ENCODE results near the gene PDCL3. TPM values are rescaled to one million over a fixed set of nuclear protein-coding genes. Genes with fewer than 3 reads are reported as not detected.
A peak's percentile ranks its signal among the peaks of the same experiment; 100 is the strongest.

The PDCL3 gene
- polyA plus RNA-seq, 1 experiment = 10.9 TPM

DNA sequence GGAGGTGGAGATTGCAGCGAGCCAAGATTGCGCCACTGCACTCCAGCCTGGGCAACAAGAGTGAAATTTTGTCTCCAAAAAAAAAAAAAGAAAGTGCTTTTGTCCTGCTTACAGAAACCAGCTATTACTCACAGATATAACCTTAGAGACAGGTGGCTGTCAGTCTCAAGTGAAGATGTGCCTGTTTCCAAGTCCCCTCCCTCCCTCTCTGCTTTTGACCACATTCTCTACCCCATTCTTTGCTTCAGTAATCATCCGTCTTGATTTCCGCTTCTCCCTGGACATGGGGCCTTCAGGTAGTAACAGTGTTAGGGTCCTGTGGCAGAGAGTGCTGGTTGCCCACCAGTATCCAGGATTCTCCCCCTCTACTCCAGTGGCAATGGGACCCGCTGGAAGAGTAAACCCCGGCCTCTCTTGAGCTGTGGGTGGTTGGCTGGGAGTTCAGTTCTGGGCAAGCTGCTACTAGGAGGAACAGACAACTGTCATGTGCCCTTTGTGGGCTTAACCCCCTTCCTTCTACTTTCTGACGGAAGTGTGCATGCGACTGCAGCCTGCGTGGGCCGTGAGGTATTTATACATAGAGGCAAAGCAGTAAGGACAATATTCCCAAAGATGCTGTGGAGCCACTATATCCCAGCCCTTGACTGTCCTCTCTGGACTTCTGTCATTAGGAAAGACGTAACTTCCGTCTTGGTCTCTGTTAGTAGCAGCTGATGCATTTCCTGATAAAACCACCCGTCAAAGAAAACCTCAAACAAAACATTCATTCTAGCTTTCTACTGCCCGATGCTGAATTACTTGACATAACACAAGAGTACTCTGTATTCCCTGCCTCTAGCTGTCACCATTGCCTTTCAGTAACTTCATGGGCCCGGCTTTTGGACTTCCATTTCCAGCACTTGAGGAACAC lies 17.8 kb downstream of the PDCL3 start:
- peaks cover 2% of the 10 kb centered on the region for H3K27me3 ChIP-seq (ENCODE audit: control insufficient read depth, insufficient read depth, low read length)
- H3K36me3 ChIP-seq (ENCODE audit: control insufficient read depth, insufficient read depth, low read length) = no peaks in the 10 kb centered on the region; the same call in 1 of the 2 replicates
- DNase-seq (ENCODE audit: low read depth) = no peak
- ChIA-PET CTCF (interaction anchor here (0.6 to 1.4 kb wide), 3 partner anchors 13 to 319 kb away, joined by 3 read pairs; no protein-coding TSS in a partner anchor), POLR2A (no interaction called here)
- no peak overlapping the region for H3K4me3 ChIP-seq (ENCODE audit: low read depth, low read length)
- TF ChIP-seq, protein P1, sequence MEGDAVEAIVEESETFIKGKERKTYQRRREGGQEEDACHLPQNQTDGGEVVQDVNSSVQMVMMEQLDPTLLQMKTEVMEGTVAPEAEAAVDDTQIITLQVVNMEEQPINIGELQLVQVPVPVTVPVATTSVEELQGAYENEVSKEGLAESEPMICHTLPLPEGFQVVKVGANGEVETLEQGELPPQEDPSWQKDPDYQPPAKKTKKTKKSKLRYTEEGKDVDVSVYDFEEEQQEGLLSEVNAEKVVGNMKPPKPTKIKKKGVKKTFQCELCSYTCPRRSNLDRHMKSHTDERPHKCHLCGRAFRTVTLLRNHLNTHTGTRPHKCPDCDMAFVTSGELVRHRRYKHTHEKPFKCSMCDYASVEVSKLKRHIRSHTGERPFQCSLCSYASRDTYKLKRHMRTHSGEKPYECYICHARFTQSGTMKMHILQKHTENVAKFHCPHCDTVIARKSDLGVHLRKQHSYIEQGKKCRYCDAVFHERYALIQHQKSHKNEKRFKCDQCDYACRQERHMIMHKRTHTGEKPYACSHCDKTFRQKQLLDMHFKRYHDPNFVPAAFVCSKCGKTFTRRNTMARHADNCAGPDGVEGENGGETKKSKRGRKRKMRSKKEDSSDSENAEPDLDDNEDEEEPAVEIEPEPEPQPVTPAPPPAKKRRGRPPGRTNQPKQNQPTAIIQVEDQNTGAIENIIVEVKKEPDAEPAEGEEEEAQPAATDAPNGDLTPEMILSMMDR (IDR thresholded peaks at IDR 0.05; ENCODE audit: insufficient read depth, low read depth, low read length) = no peak

DNA sequence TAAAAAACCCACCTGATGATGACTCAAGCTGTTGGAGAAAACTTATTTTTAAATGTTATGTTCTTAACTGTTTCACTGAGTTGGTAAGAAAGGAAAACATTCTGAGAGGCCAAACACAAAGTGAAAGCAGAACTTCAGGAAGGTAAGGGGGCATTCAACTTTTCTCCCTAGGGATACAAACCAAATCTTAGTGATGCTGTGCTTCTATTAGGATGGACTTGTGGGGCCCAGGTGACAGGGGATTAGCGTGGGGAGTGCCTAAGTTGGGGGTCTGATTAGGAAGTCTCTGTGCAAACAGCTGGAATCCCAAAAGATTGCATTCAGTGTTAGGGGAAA lies 18.5 kb downstream of the PDCL3 start:
- POLR2A ChIA-PET = no interaction called here
- Histone ChIP-seq H3K36me3 (ENCODE audit: control insufficient read depth, insufficient read depth, low read length) (no peaks in the 10 kb centered on the region; the same call in 1 of the 2 replicates), H3K27me3 (ENCODE audit: control insufficient read depth, insufficient read depth, low read length) (peaks cover 2% of the 10 kb centered on the region), H3K4me3 (ENCODE audit: low read depth, low read length) (no peak overlapping the region)
- no peak for DNase-seq (ENCODE audit: low read depth)
- TF ChIP-seq, protein P1 (IDR thresholded peaks at IDR 0.05; ENCODE audit: insufficient read depth, low read depth, low read length) = no peak
- CTCF ChIA-PET = interaction anchor here (0.6 to 1.4 kb wide), 4 partner anchors 12 to 320 kb away, joined by 3 to 4 read pairs (median 3); partner anchors contain the start of gene PDCL3

DNA sequence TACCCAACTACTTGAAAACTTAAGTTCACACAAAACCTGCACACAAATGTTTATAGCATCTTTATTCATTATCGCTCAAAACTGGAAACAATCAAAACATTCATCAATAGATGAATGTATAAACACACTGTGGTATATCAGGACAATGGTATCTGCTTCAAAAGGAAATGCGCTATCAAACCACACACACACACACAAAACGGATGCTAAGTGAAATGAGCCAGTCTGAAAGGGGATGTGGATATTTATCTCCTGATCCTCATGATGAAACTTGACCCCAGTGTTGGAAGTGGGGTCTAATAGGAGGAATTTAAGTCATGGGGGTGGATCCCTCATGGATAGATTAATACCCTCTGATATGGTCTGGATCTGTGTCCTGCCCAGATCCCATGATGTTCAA lies 22.0 kb downstream of the PDCL3 start:
- Histone ChIP-seq H3K27me3 (ENCODE audit: control insufficient read depth, insufficient read depth, low read length) (peaks cover 2% of the 10 kb centered on the region), H3K36me3 (ENCODE audit: control insufficient read depth, insufficient read depth, low read length) (no peaks in the 10 kb centered on the region), H3K4me3 (ENCODE audit: low read depth, low read length) (no peak overlapping the region)
- CTCF ChIA-PET = no interaction called here
- no peak for DNase-seq (ENCODE audit: low read depth)
- POLR2A ChIA-PET = no interaction called here
- TF ChIP-seq, protein P1 (IDR thresholded peaks at IDR 0.05; ENCODE audit: insufficient read depth, low read depth, low read length) = no peak

DNA sequence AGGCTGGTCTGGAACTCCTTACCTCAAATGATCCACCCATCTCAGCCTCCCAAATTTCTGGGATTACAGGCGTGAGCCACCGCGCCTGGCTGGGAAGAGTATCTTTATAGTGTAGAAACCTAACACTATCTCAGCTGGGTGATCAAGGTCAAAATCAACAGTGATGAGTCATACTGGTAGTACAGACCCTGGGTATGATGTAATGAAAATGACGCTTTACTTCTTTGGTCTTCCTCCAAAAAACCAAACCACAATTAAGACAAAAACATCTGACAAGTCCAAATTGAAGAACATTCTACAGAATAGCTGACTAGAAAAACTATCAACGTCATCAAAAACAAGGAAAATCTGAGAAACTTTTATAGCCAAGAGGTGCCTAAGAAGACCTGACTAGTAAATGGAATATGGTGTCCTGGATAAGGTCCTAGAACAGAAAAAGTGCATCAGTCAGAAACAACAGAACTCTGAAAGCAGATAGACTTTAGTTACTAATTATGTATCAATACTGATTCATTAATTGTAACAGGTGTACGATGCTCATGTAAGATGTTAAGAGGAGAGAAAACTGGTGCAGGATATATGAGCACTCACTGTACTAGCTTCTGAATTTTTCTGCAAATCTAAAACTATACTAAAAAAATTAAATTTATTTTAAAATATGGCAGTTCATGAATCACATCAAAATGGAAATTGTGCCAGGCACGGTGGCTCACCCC lies 25.4 kb downstream of the PDCL3 start:
- no peak overlapping the region for H3K4me3 ChIP-seq (ENCODE audit: low read depth, low read length)
- ChIA-PET POLR2A (no interaction called here), CTCF (no interaction called here)
- no peaks in the 10 kb centered on the region for H3K36me3 ChIP-seq (ENCODE audit: control insufficient read depth, insufficient read depth, low read length)
- TF ChIP-seq, protein P1 (IDR thresholded peaks at IDR 0.05; ENCODE audit: insufficient read depth, low read depth, low read length) = no peak
- H3K27me3 ChIP-seq (ENCODE audit: control insufficient read depth, insufficient read depth, low read length) = peaks cover 2% of the 10 kb centered on the region
- DNase-seq (ENCODE audit: low read depth) = peak; percentile 25

DNA sequence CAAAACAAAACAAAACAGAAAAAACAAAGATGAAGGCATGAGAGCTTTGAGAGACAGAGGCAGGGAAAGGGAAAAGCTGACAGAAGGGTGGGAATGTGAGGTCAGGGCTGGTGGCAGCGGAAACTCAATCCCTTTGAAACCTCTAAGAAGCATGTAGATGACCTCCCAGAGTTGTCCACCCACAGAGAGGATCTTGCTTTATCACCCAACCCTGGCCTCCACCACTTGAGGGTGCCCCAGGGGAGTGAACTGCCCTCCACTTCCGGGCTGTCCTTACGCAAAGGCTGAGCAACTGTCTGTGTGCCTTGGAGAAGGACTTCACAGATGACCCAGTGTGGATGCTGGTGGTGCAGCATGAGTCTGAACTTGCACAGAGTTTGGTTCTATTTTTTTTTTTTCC lies 26.7 kb downstream of the PDCL3 start:
- no peaks in the 10 kb centered on the region; the same call in 1 of the 2 replicates for H3K27me3 ChIP-seq (ENCODE audit: control insufficient read depth, insufficient read depth, low read length)
- DNase-seq (ENCODE audit: low read depth) = no peak
- H3K4me3 ChIP-seq (ENCODE audit: low read depth, low read length) = no peak overlapping the region
- H3K36me3 ChIP-seq (ENCODE audit: control insufficient read depth, insufficient read depth, low read length) = no peaks in the 10 kb centered on the region
- ChIA-PET POLR2A (no interaction called here), CTCF (no interaction called here)
- TF ChIP-seq, protein P1 (IDR thresholded peaks at IDR 0.05; ENCODE audit: insufficient read depth, low read depth, low read length) = no peak

All from BJ (cell line).